GM19452 (cell line): Measurements from ENCODE around the gene SMS.
A peak's percentile ranks its signal among the peaks of the same experiment; 100 is the strongest.
"Not testable (repeated sequence)": the region's sequence is repeated elsewhere in the genome, so short reads cannot be mapped to it uniquely, and the experiment has no call there.

Experiments
- ATAC-seq: cut with Tn5 transposase; IDR thresholded peaks from one replicate; pipeline ENCODE4 v1.9.1; 2021; ENCODE audit not compliant: unreplicated experiment

Gene SMS

GRCh38 chrX:21950557-21950956 lies 10.0 kb downstream of the SMS start:
- not testable (repeated sequence) for ATAC-seq

GRCh38 chrX:21952624-21953023 lies 12.1 kb downstream of the SMS start:
- no peak for ATAC-seq

GRCh38 chrX:21953195-21953830 lies 12.8 kb downstream of the SMS start:
- ATAC-seq = not testable (repeated sequence)

GRCh38 chrX:21955403-21956189 lies 15.1 kb downstream of the SMS start:
- ATAC-seq = no peak

- ATAC-seq = no peak
Observed at GRCh38 chrX:21956783-21957182, 16.3 kb downstream of the SMS start.

- no peak for ATAC-seq
Observed at GRCh38 chrX:21958187-21958586, 17.7 kb downstream of the SMS start.

- no peak for ATAC-seq
Observed at GRCh38 chrX:21958916-21959315, 18.4 kb downstream of the SMS start.

- no peak for ATAC-seq
Observed at GRCh38 chrX:21959362-21960051, 19.0 kb downstream of the SMS start.

- ATAC-seq = no peak
Observed at GRCh38 chrX:21960569-21961541, 20.3 kb downstream of the SMS start.

GRCh38 chrX:21962361-21962760 lies 21.9 kb downstream of the SMS start:
- ATAC-seq = no peak

- no peak for ATAC-seq
Observed at GRCh38 chrX:21963269-21963668, 22.8 kb downstream of the SMS start.

- ATAC-seq = no peak
Observed at GRCh38 chrX:21963731-21964405, 23.4 kb downstream of the SMS start.

GRCh38 chrX:21966866-21967265 lies 26.4 kb downstream of the SMS start:
- no peak for ATAC-seq

GRCh38 chrX:21968333-21968732 lies 27.8 kb downstream of the SMS start:
- no peak for ATAC-seq

GRCh38 chrX:21970326-21970725 lies 29.8 kb downstream of the SMS start:
- no peak for ATAC-seq

GRCh38 chrX:21972046-21972445 lies 31.5 kb downstream of the SMS start:
- no peak for ATAC-seq

- no peak for ATAC-seq
Observed at GRCh38 chrX:21972721-21973120, 32.2 kb downstream of the SMS start.

- ATAC-seq = no peak
Observed at GRCh38 chrX:21973321-21974010, 33.0 kb downstream of the SMS start.

GRCh38 chrX:21974011-21974385 lies 33.5 kb downstream of the SMS start:
- ATAC-seq = peak; percentile 91

GRCh38 chrX:21975242-21975641 lies 34.7 kb downstream of the SMS start:
- ATAC-seq = no peak
